A673 (cell line): ENCODE data around the gene PRM3. TPM values are rescaled to one million over a fixed set of nuclear protein-coding genes. Genes with fewer than 3 reads are reported as not detected.

Experiments used
- BruUV-seq: library from RNA; stranded (reverse); fragments of 400-500 nt; replicated peaks from 2 replicates; lab custom pipeline; 2021; lab: Mats Ljungman, UMichigan
- CTCF ChIA-PET: fragments of 300-600 bp; sonication (Branson Sonifier 250); formaldehyde crosslinking; loops from one replicate; lab custom pipeline; 2022; ENCODE audit warnings: antibody characterized with exemption; lab: Charles Lee
- POLR2A ChIA-PET: fragments of 300-600 bp; sonication (Branson Sonifier 250); formaldehyde crosslinking; loops from one replicate; lab custom pipeline; 2022; ENCODE audit warnings: antibody characterized with exemption; ENCODE audit not compliant: low non-redundant PET; lab: Charles Lee
- DNase-seq: peaks from one replicate; pipeline ENCODE4 v3.0.0-alpha.2; 2015; ENCODE audit warnings: low spot score
- H3K27ac ChIP-seq: fragments of 200-600 bp; sonication (generic); 2 replicates; pipeline ENCODE4 v1.5.1; 2016; ENCODE audit warnings: mixed run types, low read depth, mild to moderate bottlenecking, mixed read lengths, antibody characterized with exemption, low read length; ENCODE audit not compliant: poor library complexity, severe bottlenecking
- H3K27me3 ChIP-seq: fragments of 200-600 bp; sonication (generic); replicated peaks from 2 replicates; pipeline ENCODE4 v1.6.1; 2017; ENCODE audit warnings: mixed run types, low read depth, mild to moderate bottlenecking, mixed read lengths, antibody characterized with exemption, low read length; ENCODE audit not compliant: insufficient read depth, poor library complexity
- H3K36me3 ChIP-seq: fragments of 200-600 bp; sonication (generic); 2 replicates; pipeline ENCODE4 v1.6.1; 2016; ENCODE audit warnings: mixed run types, mild to moderate bottlenecking, mixed read lengths, antibody characterized with exemption, low read length; ENCODE audit not compliant: insufficient read depth, poor library complexity, severe bottlenecking
- H3K4me1 ChIP-seq: fragments of 200-600 bp; sonication (generic); 2 replicates; pipeline ENCODE4 v1.6.1; 2017; ENCODE audit warnings: mixed run types, mild to moderate bottlenecking, mixed read lengths, antibody characterized with exemption, low read length; ENCODE audit not compliant: insufficient read depth, poor library complexity, severe bottlenecking
- H3K4me3 ChIP-seq: fragments of 200-600 bp; sonication (generic); 2 replicates; pipeline ENCODE4 v1.5.1; 2016; ENCODE audit warnings: low read depth, mixed run types, mild to moderate bottlenecking, mixed read lengths, low read length; ENCODE audit not compliant: poor library complexity, severe bottlenecking
- H3K9me3 ChIP-seq: fragments of 200-600 bp; sonication (generic); 2 replicates; pipeline ENCODE4 v1.6.1; 2016; ENCODE audit warnings: mixed run types, low read depth, mild to moderate bottlenecking, mixed read lengths, antibody characterized with exemption, low read length; ENCODE audit not compliant: poor library complexity, severe bottlenecking
- CTCF ChIP-seq: fragments of 300-800, 200-600 bp; sonication (generic); conservative IDR thresholded peaks from 2 replicates; pipeline ENCODE4 v1.5.1; 2017; ENCODE audit warnings: low read depth, mild to moderate bottlenecking, antibody characterized with exemption, low read length, moderate library complexity, mixed read lengths
- EZH2 ChIP-seq: fragments of 200-600 bp; sonication (generic); IDR thresholded peaks from 2 replicates; pipeline ENCODE4 v1.6.1; 2017; ENCODE audit warnings: borderline replicate concordance, low read depth, mild to moderate bottlenecking, mixed read lengths, antibody characterized with exemption, low read length; ENCODE audit not compliant: poor library complexity, severe bottlenecking
- intact Hi-C: fragments of 100-400 bp; cut with micrococcal nuclease; formaldehyde crosslinking; loops from one replicate; pipeline ENCODE4 v1.10.0; 2022; ENCODE audit not compliant: unreplicated experiment
- total RNA-seq: library from RNA; stranded (reverse); gene quantifications from 2 replicates; pipeline ENCODE4 v1.2.3, GENCODE V29; 2021

PRM3 gene
- total RNA-seq, 1 experiment from 2014 or later = not detected

GRCh38 chr16:11307639-11308492 lies 34.4 kb upstream of the PRM3 start:
- no TSS peak for BruUV-seq
- DNase-seq = no peak
- H3K4me3 ChIP-seq = no peak overlapping the region
- no peak overlapping the region for H3K27ac ChIP-seq
- H3K4me1 ChIP-seq = peaks cover 5% of the 10 kb centered on the region
- TF ChIP-seq CTCF (no peak), EZH2 (no peak)
- ChIA-PET POLR2A (no interaction called here), CTCF (no interaction called here)
- intact Hi-C loops = no loop called here
- H3K27me3 ChIP-seq = no peaks in the 10 kb centered on the region
- H3K9me3 ChIP-seq = no peaks in the 10 kb centered on the region
- H3K36me3 ChIP-seq = no peaks in the 10 kb centered on the region

- CTCF ChIA-PET = no interaction called here
- no peaks in the 10 kb centered on the region for H3K9me3 ChIP-seq
- POLR2A ChIA-PET = no interaction called here
- BruUV-seq = no TSS peak
- TF ChIP-seq CTCF (no peak), EZH2 (no peak)
- no peaks in the 10 kb centered on the region for H3K27me3 ChIP-seq
- H3K4me3 ChIP-seq = no peak overlapping the region
- H3K36me3 ChIP-seq = no peaks in the 10 kb centered on the region
- H3K27ac ChIP-seq = no peak overlapping the region
- DNase-seq = no peak
- intact Hi-C loops = no loop called here
- no peaks in the 10 kb centered on the region for H3K4me1 ChIP-seq
Observed at GRCh38 chr16:11306997-11307638, 33.7 kb upstream of the PRM3 start.

GRCh38 chr16:11306381-11306780 lies 33.0 kb upstream of the PRM3 start:
- no peaks in the 10 kb centered on the region for H3K36me3 ChIP-seq
- no peaks in the 10 kb centered on the region for H3K4me1 ChIP-seq
- no peak overlapping the region for H3K27ac ChIP-seq
- intact Hi-C loops = no loop called here
- H3K4me3 ChIP-seq = no peak overlapping the region
- no TSS peak for BruUV-seq
- no peak for DNase-seq
- POLR2A ChIA-PET = no interaction called here
- TF ChIP-seq EZH2 = no peak
- H3K9me3 ChIP-seq = no peaks in the 10 kb centered on the region
- CTCF ChIA-PET = no interaction called here
- no peaks in the 10 kb centered on the region for H3K27me3 ChIP-seq
